Measurements from ENCODE around the gene SS18L1.

SS18L1 gene

DNA sequence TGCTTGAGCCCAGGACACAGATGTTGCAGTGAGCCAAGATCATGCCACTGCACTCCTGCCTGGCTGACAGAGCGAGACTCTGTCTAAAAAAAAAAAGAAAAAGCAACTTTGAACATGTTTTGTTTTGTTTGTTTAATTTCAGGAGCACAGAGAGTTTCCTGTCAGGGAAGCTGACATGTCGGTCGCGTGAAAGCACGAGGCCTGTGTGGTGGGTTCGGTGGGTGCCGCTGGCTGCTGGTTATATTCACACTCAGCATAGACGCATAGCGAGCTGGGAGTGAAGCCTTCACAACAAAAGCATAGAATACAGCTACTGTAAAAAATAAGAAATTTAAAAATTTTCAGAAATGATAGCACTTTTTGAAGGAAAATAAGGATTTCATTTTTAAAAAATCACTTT lies 53.7 kb downstream of the SS18L1 start:
- Histone ChIP-seq H3K4me1 (no peaks in the 10 kb centered on the region), H3K27me3 (ENCODE audit: low read depth) (no peaks in the 10 kb centered on the region), H3K36me3 (replicated peaks) (peaks cover 53% of the 10 kb centered on the region), H3K9me3 (no peaks in the 10 kb centered on the region), H3K4me3 (no peak overlapping the region)
- no peak for DNase-seq (ENCODE audit: low spot score in 2 of 2)
- in situ Hi-C loops (cut with MboI; ENCODE audit: low sequenced_read_pairs): no loop called here

DNA sequence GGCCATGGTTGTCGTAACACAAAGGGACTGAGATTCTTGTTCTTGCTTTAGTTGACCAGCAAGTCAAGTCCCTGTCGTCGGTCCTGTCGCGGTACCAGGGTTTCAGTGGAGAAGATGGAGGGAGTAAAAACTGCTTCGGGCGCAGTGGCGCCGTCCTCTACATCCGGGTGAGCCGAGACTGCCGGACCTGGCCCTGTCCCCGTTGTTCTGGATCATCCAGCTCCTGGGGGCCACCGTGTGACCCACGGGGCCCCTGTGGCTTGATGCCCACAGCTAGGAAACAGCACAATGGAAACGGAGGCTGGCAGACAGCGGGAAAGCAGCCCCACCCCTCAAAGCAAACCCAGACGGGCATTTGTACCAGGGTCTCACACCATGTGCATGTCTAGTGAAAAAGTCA lies 54.2 kb downstream of the SS18L1 start:
- Histone ChIP-seq H3K9me3 (no peaks in the 10 kb centered on the region), H3K36me3 (replicated peaks) (peaks cover 54% of the 10 kb centered on the region), H3K4me1 (no peaks in the 10 kb centered on the region), H3K27me3 (ENCODE audit: low read depth) (no peaks in the 10 kb centered on the region), H3K4me3 (no peak overlapping the region)
- no peak for DNase-seq (ENCODE audit: low spot score in 2 of 2)
- in situ Hi-C loops (cut with MboI; ENCODE audit: low sequenced_read_pairs): no loop called here

DNA sequence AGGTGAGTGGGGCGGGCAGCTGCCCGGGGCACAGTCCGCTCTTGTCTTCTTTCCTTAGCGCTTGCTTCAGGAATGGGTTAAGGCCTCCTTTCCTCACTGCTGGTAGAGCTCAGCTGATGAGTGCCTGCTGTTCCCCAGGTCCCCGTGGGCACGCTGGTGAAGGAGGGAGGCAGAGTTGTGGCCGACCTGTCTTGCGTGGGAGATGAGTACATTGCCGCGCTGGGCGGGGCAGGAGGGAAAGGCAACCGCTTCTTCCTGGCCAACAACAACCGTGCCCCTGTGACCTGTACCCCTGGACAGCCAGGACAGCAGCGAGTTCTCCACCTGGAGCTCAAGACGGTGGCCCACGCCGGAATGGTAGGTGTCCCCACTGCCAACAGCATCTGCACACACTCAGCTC lies 54.9 kb downstream of the SS18L1 start:
- Histone ChIP-seq H3K9me3 (no peaks in the 10 kb centered on the region), H3K27me3 (ENCODE audit: low read depth) (no peaks in the 10 kb centered on the region), H3K4me3 (no peak overlapping the region), H3K36me3 (replicated peaks) (peaks cover 56% of the 10 kb centered on the region), H3K4me1 (no peaks in the 10 kb centered on the region)
- DNase-seq (ENCODE audit: low spot score in 2 of 2): no peak
- in situ Hi-C loops (cut with MboI; ENCODE audit: low sequenced_read_pairs): no loop called here

DNA sequence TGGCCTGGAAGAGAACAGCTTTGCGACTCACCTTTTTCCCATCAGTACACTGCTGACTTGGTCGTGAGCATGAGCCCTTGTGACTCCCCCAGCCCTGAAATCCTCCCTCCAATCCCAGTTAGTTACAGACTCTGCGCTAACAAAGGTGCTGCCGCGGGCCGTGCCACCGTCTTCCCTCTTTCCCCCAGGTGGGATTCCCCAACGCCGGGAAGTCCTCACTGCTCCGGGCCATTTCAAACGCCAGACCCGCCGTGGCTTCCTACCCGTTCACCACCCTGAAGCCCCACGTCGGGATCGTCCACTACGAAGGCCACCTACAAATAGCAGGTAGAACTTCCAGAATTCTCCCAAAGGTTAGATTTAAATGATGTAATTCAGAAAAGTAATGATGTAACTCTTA lies 55.4 kb downstream of the SS18L1 start:
- Histone ChIP-seq H3K4me3 (no peak overlapping the region), H3K9me3 (no peaks in the 10 kb centered on the region), H3K27me3 (ENCODE audit: low read depth) (no peaks in the 10 kb centered on the region), H3K4me1 (no peaks in the 10 kb centered on the region), H3K36me3 (replicated peaks) (peaks cover 53% of the 10 kb centered on the region)
- in situ Hi-C loops (cut with MboI; ENCODE audit: low sequenced_read_pairs): no loop called here
- DNase-seq (ENCODE audit: low spot score in 2 of 2): no peak

DNA sequence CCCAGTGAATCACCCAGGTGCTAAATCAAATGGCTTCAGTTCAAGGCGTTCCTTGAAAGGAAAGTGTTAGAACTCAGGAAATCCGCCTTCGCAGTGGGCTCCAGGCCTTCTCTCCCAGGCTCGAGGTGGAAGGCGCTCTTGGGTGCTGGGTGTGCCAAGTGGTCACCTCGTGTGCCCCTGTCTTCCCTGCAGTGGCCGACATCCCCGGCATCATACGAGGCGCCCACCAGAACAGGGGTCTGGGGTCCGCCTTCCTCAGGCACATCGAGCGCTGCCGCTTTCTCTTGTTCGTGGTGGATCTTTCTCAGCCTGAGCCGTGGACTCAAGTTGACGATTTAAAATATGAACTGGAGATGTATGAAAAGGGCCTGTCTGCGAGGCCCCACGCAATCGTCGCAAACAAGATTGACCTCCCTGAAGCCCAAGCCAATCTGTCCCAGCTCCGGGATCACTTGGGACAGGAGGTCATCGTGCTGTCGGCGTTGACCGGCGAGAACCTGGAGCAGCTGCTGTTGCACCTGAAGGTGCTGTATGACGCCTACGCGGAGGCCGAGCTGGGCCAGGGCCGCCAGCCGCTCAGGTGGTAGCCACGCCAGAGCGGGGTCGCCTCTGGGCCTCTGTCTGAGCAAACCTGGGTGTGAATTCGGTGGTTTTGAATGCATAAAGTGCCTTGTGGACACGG lies 57.1 kb downstream of the SS18L1 start:
- Histone ChIP-seq H3K27me3 (ENCODE audit: low read depth) (no peaks in the 10 kb centered on the region), H3K9me3 (no peaks in the 10 kb centered on the region), H3K4me3 (no peak overlapping the region), H3K4me1 (no peaks in the 10 kb centered on the region), H3K36me3 (replicated peaks) (peaks cover 50% of the 10 kb centered on the region)
- in situ Hi-C loops (cut with MboI; ENCODE audit: low sequenced_read_pairs): no loop called here
- DNase-seq (ENCODE audit: low spot score in 2 of 2): no peak

DNA sequence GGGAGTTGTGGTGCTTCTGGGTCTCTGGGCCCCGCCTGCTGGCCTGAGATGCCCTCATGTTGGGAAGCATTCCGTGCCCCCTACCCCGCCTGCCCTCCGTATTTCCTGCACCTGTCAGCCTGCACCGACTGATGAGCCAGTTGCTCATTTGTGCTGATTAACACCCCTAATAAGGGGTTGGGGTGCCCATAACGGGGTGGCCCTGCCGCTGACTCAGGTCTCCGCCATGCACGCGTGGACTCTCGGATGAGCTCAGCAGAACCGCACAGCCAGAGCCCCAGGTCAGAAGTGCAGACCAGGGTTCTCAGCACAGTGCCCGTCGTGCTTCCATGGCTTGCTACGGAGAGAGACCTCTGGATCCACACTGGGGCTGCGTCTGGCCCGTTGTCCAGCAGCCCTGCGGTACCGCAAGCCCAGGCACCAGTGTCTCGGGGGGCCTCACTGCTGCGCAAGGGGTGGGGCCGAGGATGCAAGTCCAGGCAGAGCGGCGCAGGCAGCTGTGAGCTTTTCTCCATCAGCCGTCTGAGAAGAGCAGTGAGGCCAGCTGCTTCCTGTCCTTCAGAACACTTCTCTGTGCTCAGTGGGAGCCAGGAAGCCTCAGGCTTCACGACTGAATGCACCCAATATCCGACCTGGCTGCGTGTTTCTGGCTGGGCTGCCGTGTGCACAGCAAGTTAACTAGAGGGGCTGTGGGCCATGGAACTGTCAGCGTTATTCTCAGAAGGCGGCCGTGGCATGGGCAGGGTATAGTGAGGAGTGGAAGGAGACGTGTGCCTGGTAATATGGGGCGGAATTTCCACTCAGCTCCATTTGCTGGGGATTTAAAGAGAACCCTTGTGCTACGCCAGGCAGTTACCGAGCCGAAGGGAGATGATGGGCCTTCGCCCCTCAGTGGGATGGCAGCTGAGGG lies 57.9 kb downstream of the SS18L1 start:
- in situ Hi-C loops (cut with MboI; ENCODE audit: low sequenced_read_pairs): no loop called here
- H3K27me3 ChIP-seq (ENCODE audit: low read depth): no peaks in the 10 kb centered on the region
- H3K9me3 ChIP-seq: no peaks in the 10 kb centered on the region
- H3K4me1 ChIP-seq: no peaks in the 10 kb centered on the region
- H3K36me3 ChIP-seq (replicated peaks): peaks cover 47% of the 10 kb centered on the region
- no peak for DNase-seq (ENCODE audit: low spot score in 2 of 2)
- H3K4me3 ChIP-seq: no peak overlapping the region

DNA sequence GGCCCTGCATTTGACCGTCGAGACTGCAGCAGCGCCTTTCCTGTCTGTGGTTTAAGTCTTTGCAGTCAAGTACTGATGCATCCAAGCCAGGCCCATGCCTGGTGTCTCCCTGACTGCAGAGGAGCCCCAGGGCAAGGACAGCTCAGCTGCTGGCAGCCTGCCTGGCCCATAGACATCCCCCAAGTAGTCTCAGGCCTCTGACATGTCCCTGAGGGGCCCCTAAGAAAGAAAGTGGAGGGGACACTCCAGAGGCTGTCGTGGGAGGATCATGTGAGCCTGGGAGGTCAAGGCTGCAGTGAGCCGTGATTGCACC lies 58.5 kb downstream of the SS18L1 start:
- DNase-seq (ENCODE audit: low spot score in 2 of 2): no peak
- H3K4me3 ChIP-seq: no peak overlapping the region
- peaks cover 47% of the 10 kb centered on the region for H3K36me3 ChIP-seq (replicated peaks)
- in situ Hi-C loops (cut with MboI; ENCODE audit: low sequenced_read_pairs): no loop called here
- no peaks in the 10 kb centered on the region for H3K27me3 ChIP-seq (ENCODE audit: low read depth)
- H3K4me1 ChIP-seq: no peaks in the 10 kb centered on the region
- no peaks in the 10 kb centered on the region for H3K9me3 ChIP-seq

DNA sequence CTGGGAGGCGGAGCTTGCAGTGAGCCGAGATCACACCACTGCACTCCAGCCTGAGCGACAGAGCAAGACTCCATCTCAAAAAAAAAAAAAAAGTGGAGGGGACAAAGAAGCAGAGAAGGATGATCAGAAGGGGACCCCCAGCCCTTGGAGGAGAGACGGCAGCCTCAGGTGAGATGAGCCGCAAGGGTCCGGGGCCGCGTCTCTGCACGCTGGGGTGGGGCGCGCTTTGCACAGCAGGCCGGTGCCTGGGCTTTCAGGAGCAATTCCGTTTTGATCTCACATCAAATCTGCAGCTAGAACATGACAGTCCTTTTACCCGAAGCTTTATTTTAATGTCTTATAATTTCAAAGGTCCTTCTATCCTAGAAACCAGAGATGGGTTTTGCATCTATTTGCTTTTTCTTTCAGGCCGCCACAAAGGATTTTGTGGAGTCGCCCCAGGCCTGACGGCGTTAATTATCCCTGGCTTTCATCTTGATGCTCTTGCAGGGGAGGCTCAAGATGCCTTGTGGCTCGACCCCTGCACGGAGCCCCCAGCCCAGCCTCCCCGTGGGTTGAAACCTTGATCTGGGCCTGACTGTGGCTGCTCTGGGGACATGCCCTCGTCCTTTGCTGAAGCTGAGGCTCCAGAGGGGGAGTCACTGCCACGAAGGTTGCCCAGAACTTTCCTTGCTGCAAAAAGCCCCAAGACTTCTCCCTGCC lies 59.3 kb downstream of the SS18L1 start:
- no peak for DNase-seq (ENCODE audit: low spot score in 2 of 2)
- Histone ChIP-seq H3K4me1 (no peaks in the 10 kb centered on the region), H3K4me3 (no peak overlapping the region), H3K9me3 (no peaks in the 10 kb centered on the region), H3K27me3 (ENCODE audit: low read depth) (no peaks in the 10 kb centered on the region), H3K36me3 (replicated peaks) (peaks cover 44% of the 10 kb centered on the region)
- in situ Hi-C loops (cut with MboI; ENCODE audit: low sequenced_read_pairs): no loop called here

DNA sequence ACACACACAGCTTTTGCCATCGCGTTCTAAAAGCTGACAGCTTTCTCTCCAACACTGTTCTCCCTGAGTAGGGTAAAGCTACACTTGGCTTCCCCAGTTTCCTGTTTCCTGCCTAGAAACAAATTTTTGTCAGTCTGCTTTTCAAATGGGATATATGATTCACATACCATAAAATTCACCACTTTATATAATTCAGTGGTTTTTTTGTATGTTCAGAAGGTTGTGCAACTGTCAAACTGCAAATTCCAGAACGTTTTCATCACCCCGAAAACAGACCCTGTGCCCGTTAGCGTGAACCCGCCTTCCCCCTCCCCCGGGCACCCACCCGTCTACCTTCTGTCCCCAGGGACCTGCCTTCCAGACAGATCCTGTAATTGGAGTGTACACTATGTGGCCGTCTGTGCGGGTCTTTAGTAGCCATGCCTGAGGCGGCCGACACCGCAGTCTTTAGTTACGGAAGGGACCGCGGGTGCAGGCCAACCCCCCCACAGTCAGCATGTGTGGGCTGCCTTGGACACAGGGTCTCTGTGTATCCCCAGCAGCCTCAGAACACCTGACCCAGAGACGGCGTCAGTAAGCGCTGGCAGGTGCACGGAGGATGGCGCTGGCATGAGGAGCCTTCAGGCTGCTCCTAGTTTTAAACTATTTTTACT lies 59.9 kb downstream of the SS18L1 start:
- no peaks in the 10 kb centered on the region for H3K27me3 ChIP-seq (ENCODE audit: low read depth)
- no peak for DNase-seq (ENCODE audit: low spot score in 2 of 2)
- peaks cover 37% of the 10 kb centered on the region for H3K36me3 ChIP-seq (replicated peaks)
- no peaks in the 10 kb centered on the region for H3K4me1 ChIP-seq
- in situ Hi-C loops (cut with MboI; ENCODE audit: low sequenced_read_pairs): no loop called here
- H3K4me3 ChIP-seq: no peak overlapping the region
- no peaks in the 10 kb centered on the region for H3K9me3 ChIP-seq

DNA sequence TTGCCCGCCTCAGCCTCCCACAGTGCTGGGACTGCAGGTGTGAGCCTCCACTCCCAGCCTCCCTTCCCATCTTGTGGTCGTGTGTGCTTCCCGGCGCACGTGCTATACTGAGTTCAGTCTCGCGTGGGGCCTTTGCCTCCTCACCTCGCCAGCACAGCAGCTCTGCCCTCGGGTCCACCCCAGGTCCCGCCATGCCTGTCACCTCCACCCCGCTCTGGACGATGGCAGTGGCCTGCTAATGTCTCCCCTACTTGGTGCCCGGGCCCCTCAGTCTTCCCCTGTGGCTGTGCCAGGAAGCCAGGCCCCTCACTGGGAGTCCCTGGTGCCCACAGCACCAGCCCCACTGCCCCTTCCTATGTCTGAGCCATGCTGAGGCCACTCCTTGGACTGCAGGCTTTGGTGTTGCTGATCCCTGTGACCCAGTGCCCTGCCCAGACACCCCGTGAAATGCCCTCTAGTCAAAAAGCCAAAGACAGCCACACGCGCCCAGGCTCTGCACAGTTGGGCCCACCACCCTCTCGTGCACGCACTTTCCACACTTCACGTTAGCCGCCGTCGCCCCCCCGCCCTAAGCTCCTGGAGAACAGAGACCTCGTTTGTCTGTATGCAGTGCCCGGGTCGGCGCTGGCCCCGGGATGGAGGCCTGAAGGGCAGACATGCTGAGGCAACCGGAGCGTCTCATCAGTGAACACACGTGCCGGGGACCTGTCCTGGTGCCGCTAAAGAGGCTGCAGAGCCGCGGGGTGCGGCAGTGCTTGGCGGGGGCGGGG lies 62.2 kb downstream of the SS18L1 start:
- Histone ChIP-seq H3K27me3 (ENCODE audit: low read depth) (0 out of 2 replicates have a peak, but pooled peaks cover 2% of the 10 kb centered on the region), H3K4me1 (no peaks in the 10 kb centered on the region), H3K4me3 (no peak overlapping the region), H3K36me3 (replicated peaks) (peaks cover 18% of the 10 kb centered on the region), H3K9me3 (no peaks in the 10 kb centered on the region)
- DNase-seq (ENCODE audit: low spot score in 2 of 2): no peak
- in situ Hi-C loops (cut with MboI; ENCODE audit: low sequenced_read_pairs): no loop called here

DNA sequence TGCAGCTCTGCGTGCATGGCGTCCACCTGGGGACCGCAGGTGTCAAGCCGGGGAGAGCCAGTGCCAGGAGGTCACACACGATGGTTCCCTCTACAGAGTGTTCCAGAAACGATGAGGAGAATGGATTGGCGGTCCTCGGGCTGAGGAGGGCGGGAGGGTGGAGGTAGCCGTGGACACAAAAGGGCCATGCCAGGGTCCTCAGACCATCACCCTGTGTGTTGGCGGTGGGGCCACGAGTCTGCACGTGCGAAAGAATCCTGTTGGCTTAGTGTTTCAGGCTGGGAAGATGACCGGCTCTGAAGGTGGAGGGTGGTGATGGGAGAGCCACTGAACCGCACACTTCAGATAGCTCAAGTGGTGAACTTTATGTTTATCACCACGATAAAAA lies 62.8 kb downstream of the SS18L1 start:
- Histone ChIP-seq H3K36me3 (replicated peaks) (peaks cover 13% of the 10 kb centered on the region), H3K4me1 (no peaks in the 10 kb centered on the region), H3K9me3 (no peaks in the 10 kb centered on the region), H3K27me3 (ENCODE audit: low read depth) (peaks cover 3% of the 10 kb centered on the region; the same call in 1 of the 2 replicates), H3K4me3 (no peak overlapping the region)
- in situ Hi-C loops (cut with MboI; ENCODE audit: low sequenced_read_pairs): no loop called here
- no peak for DNase-seq (ENCODE audit: low spot score in 2 of 2)

DNA sequence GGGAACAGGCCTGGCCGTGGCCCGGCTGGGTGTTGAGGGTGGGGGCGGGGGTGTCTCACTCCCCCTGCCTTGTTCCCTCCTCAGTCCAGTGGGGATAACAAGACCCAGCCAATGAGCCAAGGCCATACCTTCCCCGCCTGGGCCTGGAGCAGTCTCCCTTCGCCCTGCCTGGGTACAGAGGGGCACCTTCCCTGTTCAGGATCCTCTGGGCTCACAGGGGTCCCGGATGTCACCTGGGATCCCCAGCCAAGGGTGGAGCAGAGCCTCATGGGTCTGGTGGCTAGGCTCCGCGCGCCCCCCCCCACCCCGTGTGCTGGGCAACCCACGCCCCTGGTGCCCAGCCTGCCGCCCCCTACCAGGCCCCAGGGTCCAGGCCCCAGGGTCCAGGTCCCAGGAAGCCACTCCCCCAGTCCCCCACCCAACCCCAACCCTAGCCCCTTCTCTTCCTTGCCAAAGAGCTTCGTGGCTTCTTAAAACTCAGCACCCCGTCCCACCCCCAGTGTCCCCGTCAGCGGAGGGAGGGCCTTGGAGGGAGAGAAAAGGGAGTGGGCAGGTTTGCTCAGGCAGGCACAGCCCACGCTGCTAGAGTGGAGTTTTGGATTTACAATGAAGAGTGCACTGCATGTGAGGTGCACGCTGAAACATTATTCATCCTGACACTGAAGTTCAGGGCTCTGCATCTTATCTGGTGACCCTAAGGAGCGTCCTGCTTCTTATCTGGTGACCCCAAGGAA lies 64.7 kb downstream of the SS18L1 start:
- Histone ChIP-seq H3K9me3 (no peaks in the 10 kb centered on the region), H3K4me1 (no peaks in the 10 kb centered on the region), H3K27me3 (ENCODE audit: low read depth) (peaks cover 5% of the 10 kb centered on the region; the same call in 1 of the 2 replicates), H3K36me3 (replicated peaks) (peaks cover under 1% of the 10 kb centered on the region; the same call in 1 of the 2 replicates), H3K4me3 (no peak overlapping the region)
- DNase-seq (ENCODE audit: low spot score in 2 of 2): no peak
- in situ Hi-C loops (cut with MboI; ENCODE audit: low sequenced_read_pairs): no loop called here
